Measurements from ENCODE around the gene BZW1. TPM values are rescaled to one million over a fixed set of nuclear protein-coding genes. Genes with fewer than 3 reads are reported as not detected.

Gene BZW1
- polyA plus RNA-seq, 1 donor (not counting 4 experiments of a cell fraction or from before 2014, with no cell fraction given) = 402 TPM

- peaks cover 4% of the 10 kb centered on the region for H3K4me1 ChIP-seq (ENCODE audit: control insufficient read depth, extremely low read depth, insufficient read depth, low read length)
- TF ChIP-seq, protein P1, sequence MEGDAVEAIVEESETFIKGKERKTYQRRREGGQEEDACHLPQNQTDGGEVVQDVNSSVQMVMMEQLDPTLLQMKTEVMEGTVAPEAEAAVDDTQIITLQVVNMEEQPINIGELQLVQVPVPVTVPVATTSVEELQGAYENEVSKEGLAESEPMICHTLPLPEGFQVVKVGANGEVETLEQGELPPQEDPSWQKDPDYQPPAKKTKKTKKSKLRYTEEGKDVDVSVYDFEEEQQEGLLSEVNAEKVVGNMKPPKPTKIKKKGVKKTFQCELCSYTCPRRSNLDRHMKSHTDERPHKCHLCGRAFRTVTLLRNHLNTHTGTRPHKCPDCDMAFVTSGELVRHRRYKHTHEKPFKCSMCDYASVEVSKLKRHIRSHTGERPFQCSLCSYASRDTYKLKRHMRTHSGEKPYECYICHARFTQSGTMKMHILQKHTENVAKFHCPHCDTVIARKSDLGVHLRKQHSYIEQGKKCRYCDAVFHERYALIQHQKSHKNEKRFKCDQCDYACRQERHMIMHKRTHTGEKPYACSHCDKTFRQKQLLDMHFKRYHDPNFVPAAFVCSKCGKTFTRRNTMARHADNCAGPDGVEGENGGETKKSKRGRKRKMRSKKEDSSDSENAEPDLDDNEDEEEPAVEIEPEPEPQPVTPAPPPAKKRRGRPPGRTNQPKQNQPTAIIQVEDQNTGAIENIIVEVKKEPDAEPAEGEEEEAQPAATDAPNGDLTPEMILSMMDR (optimal IDR thresholded peaks at IDR 0.05 in 1 of 3, IDR thresholded peaks at IDR 0.05 in 1 of 3, conservative IDR thresholded peaks at IDR 0.05 in 1 of 3; ENCODE audit: extremely low read depth in 1 of 3, insufficient read depth in 2 of 3, low read length in 3 of 3) = no peak
- no peak for TF ChIP-seq EZH2 (IDR thresholded peaks at IDR 0.05; ENCODE audit: low read length)
- H3K36me3 ChIP-seq (ENCODE audit: control insufficient read depth in 2 of 2, extremely low read depth in 1 of 2, insufficient read depth in 2 of 2, low read length in 2 of 2) = peaks cover 6 to 17% of the 10 kb centered on the region in 2 experiments
- FAIRE-seq (no peak), DNase-seq (ENCODE audit: low read depth, low spot score) (no peak)
- H3K27ac ChIP-seq (ENCODE audit: control insufficient read depth, insufficient read depth, low read length) = no peak overlapping the region
- no peaks in the 10 kb centered on the region for H3K27me3 ChIP-seq (ENCODE audit: control insufficient read depth, extremely low read depth, insufficient read depth, low read length)
- no peaks in the 10 kb centered on the region for H3K9me1 ChIP-seq (ENCODE audit: control insufficient read depth, extremely low read depth, insufficient read depth, low read length)
- H3K4me2 ChIP-seq (ENCODE audit: control insufficient read depth, extremely low read depth, insufficient read depth, low read depth, low read length) = no peak overlapping the region
- H3K79me2 ChIP-seq (ENCODE audit: control insufficient read depth, insufficient read depth, low read length) = no peaks in the 10 kb centered on the region
- H3K4me3 ChIP-seq (ENCODE audit: control insufficient read depth in 2 of 3, extremely low read depth in 1 of 3, insufficient read depth in 2 of 3, low read depth in 1 of 3, low read length in 3 of 3) = no peak overlapping the region
- H4K20me1 ChIP-seq (ENCODE audit: control insufficient read depth, extremely low read depth, insufficient read depth, low read length) = no peaks in the 10 kb centered on the region
- no peak overlapping the region for H2AFZ ChIP-seq (ENCODE audit: control insufficient read depth, low read length)
- H3K9me3 ChIP-seq (ENCODE audit: control insufficient read depth, low read depth, low read length) = no peaks in the 10 kb centered on the region
- dilution Hi-C loops (cut with MboI; ENCODE audit: extremely low pct_ligation_motif_present, low sequenced_read_pairs) = no loop called here
- no peak overlapping the region for H3K9ac ChIP-seq (ENCODE audit: control insufficient read depth, extremely low read depth, insufficient read depth, low read length)
These were observed 36.2 kb downstream of the BZW1 start for GRCh38 chr2:200847939-200848338.

GRCh38 chr2:200850512-200851256 is 39.0 kb downstream of the BZW1 start:
- no peak overlapping the region for H3K27ac ChIP-seq (ENCODE audit: control insufficient read depth, insufficient read depth, low read length)
- peaks cover 4% of the 10 kb centered on the region for H3K4me1 ChIP-seq (ENCODE audit: control insufficient read depth, extremely low read depth, insufficient read depth, low read length)
- DNase-seq (ENCODE audit: low read depth, low spot score) (no peak), FAIRE-seq (no peak)
- no peak overlapping the region for H3K4me2 ChIP-seq (ENCODE audit: control insufficient read depth, extremely low read depth, insufficient read depth, low read depth, low read length)
- no peaks in the 10 kb centered on the region for H3K9me3 ChIP-seq (ENCODE audit: control insufficient read depth, low read depth, low read length)
- H4K20me1 ChIP-seq (ENCODE audit: control insufficient read depth, extremely low read depth, insufficient read depth, low read length) = no peaks in the 10 kb centered on the region
- dilution Hi-C loops (cut with MboI; ENCODE audit: extremely low pct_ligation_motif_present, low sequenced_read_pairs) = no loop called here
- H3K9ac ChIP-seq (ENCODE audit: control insufficient read depth, extremely low read depth, insufficient read depth, low read length) = no peak overlapping the region
- no peak overlapping the region for H2AFZ ChIP-seq (ENCODE audit: control insufficient read depth, low read length)
- no peaks in the 10 kb centered on the region for H3K79me2 ChIP-seq (ENCODE audit: control insufficient read depth, insufficient read depth, low read length)
- no peaks in the 10 kb centered on the region for H3K9me1 ChIP-seq (ENCODE audit: control insufficient read depth, extremely low read depth, insufficient read depth, low read length)
- peaks cover 11 to 28% of the 10 kb centered on the region in 2 experiments for H3K36me3 ChIP-seq (ENCODE audit: control insufficient read depth in 2 of 2, extremely low read depth in 1 of 2, insufficient read depth in 2 of 2, low read length in 2 of 2)
- no peaks in the 10 kb centered on the region for H3K27me3 ChIP-seq (ENCODE audit: control insufficient read depth, extremely low read depth, insufficient read depth, low read length)
- TF ChIP-seq, protein P1 (optimal IDR thresholded peaks at IDR 0.05 in 1 of 3, IDR thresholded peaks at IDR 0.05 in 1 of 3, conservative IDR thresholded peaks at IDR 0.05 in 1 of 3; ENCODE audit: extremely low read depth in 1 of 3, insufficient read depth in 2 of 3, low read length in 3 of 3) = no peak
- TF ChIP-seq EZH2 (IDR thresholded peaks at IDR 0.05; ENCODE audit: low read length) = no peak
- no peak overlapping the region for H3K4me3 ChIP-seq (ENCODE audit: control insufficient read depth in 2 of 3, extremely low read depth in 1 of 3, insufficient read depth in 2 of 3, low read depth in 1 of 3, low read length in 3 of 3)
